Skin of body (tissue), 2 donors: ENCODE measurements around the gene LYZL6. TPM values are rescaled to one million over a fixed set of nuclear protein-coding genes. Genes with fewer than 3 reads are reported as not detected.
"Not testable (repeated sequence)": the region's sequence is repeated elsewhere in the genome, so short reads cannot be mapped to it uniquely, and the experiment has no call there.

Source experiments
- DNase-seq: peaks from one replicate; lab custom pipeline; 2025; lab: John Stamatoyannopoulos, UW
- total RNA-seq: library from RNA; depleted of rRNA; stranded (reverse); fragments of >200 nt; gene quantifications from one replicate; pipeline ENCODE4 v1.2.3, GENCODE V29; 2014

LYZL6 gene
- total RNA-seq, 1 donor from 2014 or later, result not detected

DNA sequence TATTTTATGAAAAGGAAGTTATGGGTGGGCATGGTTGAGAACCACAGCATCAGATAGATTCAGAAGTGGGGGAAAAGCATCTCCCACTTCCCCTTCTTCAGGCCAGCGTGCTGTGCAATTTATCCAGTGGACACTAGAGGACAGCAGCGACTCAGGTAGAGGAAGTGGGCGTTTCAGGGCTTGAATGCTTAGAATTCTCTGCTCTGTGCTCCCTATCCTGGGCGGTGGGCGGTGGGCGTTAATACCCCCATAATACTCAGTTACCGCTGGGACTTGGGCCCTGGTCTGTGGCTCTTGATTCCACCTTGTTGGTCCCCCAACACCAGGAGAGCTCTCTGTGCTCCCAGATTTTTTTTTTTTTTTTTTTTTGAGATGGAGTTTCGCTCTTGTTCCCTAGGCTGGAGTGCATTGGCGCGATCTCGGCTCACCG lies 3.7 kb upstream of the LYZL6 start:
- no peak for DNase-seq

GRCh38 chr17:35944151-35944550 lies 638 bp upstream of the LYZL6 start:
- no peak for DNase-seq

- no peak for DNase-seq
Observed at GRCh38 chr17:35942588-35943186, 826 bp downstream of the LYZL6 start.

GRCh38 chr17:35938492-35938891 lies 5.0 kb downstream of the LYZL6 start:
- DNase-seq, result not testable (repeated sequence)

GRCh38 chr17:35936063-35936462 lies 7.5 kb downstream of the LYZL6 start:
- DNase-seq, result no peak

DNA sequence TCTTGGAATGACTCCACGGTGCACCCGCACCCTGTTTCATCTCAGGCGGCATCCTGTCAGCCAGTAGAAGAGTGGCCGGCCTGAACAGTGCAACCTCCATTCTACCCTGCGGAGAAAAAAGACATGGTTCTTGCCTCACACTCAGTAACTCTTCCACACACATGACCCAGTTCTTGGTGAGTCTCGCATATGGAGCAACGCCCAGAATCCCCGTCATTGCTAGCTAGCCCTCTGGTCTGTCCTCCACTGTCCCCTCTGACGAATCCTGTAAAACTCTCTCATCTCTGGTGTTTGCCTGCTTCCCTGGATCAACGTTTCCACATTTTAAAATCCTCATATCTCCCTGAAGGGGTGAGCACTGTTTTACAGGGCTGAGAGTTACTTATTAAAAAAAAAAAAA lies 8.8 kb downstream of the LYZL6 start:
- no peak for DNase-seq

GRCh38 chr17:35932586-35932985 lies 10.9 kb downstream of the LYZL6 start:
- no peak for DNase-seq

- no peak for DNase-seq
Observed at GRCh38 chr17:35931794-35932425, 11.6 kb downstream of the LYZL6 start.

DNA sequence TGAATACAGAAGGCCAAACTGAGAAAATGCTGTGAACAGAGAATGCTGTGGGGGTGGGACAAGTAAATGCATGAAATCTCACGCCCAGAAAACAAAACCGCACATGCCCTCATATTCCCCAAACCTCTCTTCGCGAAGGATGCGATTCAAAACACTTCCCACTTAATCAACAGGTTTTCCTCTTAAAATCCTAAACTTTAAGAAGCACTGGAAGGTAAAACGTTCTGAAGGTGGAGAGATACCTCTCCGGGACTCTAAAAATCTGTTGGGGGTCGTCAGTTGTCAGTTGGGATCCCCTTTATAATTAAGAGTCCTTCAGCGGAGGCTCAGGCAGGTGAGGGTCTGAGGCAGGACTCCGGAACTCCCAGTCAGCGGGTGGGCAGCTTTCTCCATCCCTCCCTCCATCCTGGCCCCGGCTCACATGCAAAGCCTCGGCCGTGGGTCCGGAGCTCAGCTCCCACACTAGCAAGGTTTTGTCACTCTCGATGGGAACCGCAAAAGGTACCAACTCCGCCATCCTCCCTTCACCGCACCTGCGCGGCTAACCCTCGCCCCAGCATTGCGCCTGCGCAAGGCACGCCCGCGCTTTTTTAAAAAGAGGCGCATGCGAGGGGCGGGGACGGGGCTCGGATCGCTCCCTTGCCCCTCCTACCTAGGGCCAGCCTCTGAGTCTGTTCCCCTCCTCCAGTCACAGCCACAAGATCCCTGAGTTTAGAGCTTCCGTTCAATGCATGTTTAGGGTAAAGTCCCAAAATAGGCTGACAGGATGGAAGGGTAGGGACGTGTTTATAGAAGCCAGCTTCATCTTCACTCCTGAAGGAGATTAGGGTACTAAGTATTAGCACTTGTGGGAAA lies 13.1 kb downstream of the LYZL6 start, which contains the start of gene RDM1:
RDM1 (minus strand) TSS at position 563 of the 855 bp plus-strand sequence; CDS start at position 517, 46 bp downstream.
- peak; percentile 36 for DNase-seq

- no peak for DNase-seq
Observed at GRCh38 chr17:35927714-35928113, 15.8 kb downstream of the LYZL6 start.

DNA sequence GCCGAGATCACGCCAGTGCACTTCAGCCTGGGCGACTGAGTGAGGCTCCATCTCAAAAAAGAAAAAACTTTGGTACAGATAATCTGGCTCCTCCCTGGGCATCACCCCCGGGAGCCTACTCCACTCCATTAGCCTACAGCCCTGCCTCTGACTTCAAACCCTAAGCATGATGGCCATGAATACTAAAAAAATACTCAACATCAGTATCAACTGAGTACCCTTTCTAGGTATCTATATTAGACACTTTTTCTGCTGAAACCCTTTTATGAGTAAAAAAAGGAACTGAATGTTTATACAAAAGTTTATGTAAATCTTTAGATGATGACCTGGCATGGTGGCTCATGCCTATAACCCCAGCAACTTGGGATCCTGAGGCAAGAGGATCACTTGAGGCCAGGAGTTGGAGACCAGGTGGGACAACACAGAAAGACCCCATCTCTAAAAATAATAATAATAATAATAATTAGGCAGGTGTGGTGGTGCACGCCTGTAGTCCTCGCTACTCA lies 19.9 kb downstream of the LYZL6 start:
- DNase-seq, result no peak

GRCh38 chr17:35920229-35920628 lies 23.3 kb downstream of the LYZL6 start:
- DNase-seq, result no peak

- no peak for DNase-seq
Observed at GRCh38 chr17:35918665-35919064, 24.8 kb downstream of the LYZL6 start.

DNA sequence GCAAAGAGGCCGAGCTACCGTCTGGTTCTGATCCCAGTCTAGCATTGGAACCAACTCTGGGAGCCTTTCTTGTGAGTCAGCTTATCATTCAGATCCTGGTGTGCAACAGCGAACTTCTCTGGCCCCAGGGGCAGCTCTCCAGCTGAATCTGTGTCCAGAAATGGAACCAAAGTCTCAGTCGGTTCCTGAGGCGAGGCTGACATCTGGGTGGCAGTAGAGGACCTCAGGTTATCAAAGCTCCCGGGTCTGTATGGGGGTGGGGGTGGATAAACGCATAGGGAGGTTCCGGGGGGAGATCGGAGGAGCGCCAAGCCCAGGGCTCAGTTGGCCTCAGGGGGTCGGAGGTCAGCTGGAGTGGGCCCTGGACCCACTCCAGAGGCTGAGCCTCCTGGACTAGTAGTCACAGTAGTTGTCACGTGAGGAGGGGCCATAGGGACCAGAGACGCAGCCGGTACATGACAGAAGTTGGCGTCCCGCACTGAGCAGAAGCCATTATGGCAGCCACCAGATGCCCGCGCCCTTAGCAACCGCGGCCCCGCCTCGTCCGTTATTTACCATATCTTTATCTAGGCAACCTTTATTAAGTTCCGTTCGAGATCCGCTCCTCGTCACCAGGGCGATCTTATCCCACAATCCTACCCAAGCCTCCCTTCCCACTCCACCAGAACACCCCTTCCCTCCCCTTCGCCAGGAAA lies 25.8 kb downstream of the LYZL6 start:
- DNase-seq, result no peak

DNA sequence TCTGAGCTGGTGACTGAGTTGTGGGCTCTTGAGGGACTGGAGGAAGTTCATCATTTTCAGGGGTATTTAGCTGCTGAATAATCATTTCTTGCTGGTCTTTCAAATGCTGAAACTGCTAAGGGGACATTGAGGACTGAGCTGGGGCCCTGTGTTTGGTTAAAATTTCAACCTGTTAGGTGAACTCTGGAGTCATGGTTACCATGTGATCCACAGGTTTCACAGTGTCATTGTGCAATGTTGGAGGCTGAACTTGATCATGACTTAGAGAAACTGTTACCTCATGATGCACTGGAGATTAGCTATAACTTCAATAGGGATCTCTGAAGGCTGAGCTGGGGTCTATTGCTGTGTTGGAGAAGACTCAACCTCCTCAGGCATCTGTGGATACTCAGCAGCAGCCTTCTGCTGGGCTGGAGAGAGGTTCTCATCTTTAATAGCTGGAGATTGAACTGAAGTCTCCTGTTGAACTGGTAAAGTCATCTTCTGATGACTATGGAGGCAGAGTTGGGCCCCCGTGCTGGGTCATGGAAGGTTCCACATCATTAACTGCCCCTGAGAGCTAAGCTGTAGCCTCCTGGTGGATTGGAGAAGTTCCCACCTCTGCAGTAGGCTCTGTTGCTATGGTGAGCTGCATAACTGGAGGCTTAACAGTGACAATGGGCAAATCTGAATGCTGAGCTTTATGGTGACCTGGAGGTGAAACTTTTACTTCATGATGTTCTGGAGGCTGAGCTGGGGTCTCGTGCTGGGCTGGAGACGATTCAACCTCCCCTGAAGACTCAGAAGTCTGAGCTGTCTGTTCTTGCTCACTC lies 28.2 kb downstream of the LYZL6 start:
- DNase-seq, result no peak

DNA sequence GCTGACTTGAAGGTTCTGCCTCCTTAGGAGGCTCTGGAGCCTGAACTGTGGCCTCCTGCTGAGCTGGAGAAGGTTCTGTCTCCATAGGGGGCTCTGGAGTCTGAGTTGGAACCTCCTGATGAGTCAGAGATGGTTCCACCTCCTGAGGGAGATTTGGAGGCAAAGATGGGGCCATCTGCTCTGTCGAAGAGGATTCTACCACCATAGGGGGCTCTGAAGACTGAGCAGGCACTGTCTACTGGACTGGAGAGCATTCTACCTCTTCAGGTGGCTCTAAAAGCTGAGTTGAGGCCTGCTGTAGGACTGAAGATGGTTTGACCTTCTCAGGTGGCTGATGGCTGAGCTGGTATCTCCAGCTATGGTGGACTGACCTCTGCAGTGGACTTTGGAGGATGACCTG lies 29.2 kb downstream of the LYZL6 start:
- no peak for DNase-seq

GRCh38 chr17:35913609-35914008 lies 29.9 kb downstream of the LYZL6 start:
- DNase-seq, result no peak

DNA sequence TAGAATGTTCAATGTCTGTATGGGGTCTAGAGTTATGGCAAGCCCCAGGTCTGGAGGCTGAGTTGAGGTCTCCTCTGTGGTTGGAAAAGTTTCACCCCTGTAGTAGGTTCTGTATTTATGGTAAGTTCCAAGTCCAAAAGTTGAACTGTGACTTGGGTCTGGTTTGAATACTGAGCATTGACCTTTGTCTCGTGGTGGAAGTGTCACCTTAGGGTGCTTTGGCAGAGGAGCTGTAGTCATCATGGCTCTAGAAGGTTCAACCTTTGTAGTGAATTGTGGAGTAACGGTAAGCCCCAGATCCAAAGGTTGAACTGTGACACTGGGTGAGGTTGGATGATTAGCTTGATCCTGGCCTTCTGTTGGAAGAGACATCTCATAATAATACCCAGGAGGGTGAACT lies 30.6 kb downstream of the LYZL6 start:
- no peak for DNase-seq

DNA sequence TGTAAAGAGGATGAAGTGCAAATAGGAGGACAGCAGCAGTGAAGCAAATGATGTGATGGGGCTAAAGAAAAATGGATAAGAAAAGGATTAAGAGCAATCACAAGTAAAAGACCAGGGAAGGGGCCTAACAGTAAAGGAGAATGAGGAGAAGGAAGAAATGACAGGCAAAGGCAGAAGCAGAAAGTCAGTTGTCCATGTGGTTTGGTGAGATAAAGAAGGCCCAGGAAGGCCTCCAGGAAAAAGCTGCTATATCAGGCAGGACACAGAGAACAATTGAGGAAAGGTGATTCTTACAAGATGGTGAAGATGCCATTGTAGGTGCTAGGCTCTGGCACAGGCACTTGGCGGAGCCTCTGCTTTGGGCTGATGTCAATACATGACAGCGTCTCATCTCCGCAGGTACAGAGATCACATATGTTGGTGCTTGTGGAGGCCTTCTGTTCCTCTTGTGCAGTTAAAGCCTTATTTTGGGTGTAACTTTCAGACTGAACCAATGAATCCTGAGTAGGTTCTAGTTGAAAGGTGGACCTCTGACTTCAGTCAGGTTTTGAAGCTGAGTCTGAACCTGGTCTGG lies 31.1 kb downstream of the LYZL6 start:
- DNase-seq, result no peak

GRCh38 chr17:35909408-35909807 lies 34.1 kb downstream of the LYZL6 start:
- DNase-seq, result no peak
